Kidney capillary endothelial cell (primary cell): ENCODE data around the gene ZNRF3.
"Not testable (repeated sequence)": the region's sequence is repeated elsewhere in the genome, so short reads cannot be mapped to it uniquely, and the experiment has no call there.

Experiments
- DNase-seq: peaks from one replicate; pipeline ENCODE4 v3.0.0-alpha.2; 2018; ENCODE audit warnings: low spot score

The ZNRF3 gene

DNA sequence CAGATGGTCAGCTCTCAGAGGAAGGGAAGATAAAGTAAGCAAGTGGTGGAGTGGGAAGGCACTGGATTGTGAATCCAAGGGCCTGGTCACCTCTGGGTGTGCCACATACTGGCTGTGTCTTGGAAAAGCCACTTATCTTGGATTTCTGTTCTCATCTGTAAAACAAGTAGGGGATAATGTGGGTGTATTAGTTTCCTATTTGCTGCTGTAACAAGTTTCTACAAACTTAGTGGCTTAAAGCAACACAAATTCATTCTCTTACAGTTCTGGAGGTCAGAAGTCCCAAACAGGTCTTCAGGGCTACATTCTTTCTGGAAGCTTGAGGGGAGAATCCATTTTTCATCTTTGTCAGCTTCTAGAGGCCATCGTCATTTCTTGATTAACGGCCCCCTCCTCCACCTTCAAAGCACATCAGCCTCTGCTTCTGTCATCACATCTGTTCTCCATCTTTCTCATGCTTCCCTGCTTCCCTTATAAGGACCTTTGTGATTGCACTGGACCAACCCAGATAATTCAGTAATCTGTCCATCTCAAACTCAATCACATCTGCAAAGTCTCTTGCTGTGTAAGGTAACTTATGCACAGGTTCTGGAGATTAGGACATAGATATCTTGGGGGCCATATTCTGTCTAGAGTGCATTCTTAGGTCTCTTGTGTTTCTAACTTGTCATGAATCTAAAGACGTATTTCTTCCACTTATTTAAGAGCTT is 102.4 kb downstream of the ZNRF3 start:
- no peak for DNase-seq

DNA sequence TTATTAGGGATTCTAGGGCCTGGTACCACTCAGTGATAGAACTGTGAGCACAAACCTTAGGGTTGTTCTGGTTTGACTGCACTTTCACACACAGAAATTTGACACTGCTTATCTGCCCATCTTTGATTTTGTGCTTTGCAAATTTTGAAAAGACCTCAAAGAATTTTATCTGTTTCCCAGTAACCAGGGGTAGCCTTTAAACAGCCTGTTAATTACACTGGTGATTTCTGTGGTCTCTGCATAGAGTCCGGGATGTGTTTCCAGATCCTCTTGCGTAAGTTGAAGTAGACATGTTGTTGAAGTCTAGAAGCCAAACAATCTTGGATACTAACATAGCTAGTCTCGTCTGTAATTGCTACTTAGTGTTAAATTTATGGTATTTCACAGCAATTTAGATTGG is 103.0 kb downstream of the ZNRF3 start:
- no peak for DNase-seq

DNA sequence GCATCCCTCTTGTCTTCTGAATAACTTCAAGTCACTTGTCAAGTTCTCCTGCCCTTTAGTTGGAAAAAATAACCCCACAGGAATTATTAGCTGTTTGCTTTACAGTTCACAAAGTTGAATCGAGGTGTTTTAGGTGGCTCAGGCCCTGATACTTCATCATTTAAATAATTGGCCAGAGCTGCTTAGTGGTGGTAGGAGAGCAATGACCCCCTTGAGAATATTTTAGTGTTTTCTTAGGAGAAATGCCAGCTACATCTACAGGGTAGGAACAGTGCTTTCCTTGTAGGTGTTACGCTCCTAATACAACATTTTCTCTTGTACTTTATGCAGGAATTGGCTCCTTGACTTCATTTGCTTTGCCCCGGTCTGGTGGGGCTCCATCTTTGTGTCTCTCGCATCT is 105.1 kb downstream of the ZNRF3 start:
- DNase-seq: no peak

DNA sequence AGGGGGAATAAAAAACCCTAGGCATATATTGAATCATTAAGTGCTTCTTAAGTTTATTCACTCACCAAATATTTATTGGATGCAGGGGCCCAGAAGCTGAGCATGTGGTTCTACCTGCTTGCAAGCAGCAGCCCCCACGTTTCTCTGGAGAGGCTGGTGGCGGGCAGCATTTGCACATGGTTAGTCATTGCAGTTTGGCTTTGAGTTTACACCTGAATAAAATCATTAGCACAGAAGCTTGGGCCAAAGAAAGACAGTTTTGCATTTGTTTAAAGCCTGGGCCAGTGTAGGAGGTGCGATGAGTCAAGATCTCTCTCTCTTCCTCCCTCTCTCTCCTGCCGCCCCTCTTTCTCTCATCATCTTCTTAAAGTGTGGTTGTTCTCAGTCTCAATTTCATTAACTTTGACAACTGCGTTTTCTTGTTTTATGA is 105.7 kb downstream of the ZNRF3 start:
- DNase-seq: no peak

DNA sequence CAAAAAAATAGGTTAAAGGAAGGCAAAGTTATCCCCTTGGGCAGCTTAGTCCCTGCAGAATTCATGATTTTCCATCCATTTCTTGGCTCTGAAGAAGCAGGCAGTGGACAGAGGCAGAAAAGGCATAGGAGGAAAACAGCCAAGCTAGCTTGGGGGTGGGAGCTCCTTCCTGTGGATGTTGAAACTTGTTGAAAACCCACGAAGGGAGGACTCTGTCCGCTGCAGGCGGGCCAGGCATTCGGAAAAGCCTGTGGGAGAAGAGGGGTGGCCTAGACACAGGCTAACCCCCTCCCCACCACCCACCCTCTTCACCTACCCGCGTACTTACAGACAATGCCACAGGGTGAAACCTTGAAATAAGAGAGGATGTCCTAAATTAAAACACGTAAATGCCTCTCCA is 106.1 kb downstream of the ZNRF3 start:
- no peak for DNase-seq

DNA sequence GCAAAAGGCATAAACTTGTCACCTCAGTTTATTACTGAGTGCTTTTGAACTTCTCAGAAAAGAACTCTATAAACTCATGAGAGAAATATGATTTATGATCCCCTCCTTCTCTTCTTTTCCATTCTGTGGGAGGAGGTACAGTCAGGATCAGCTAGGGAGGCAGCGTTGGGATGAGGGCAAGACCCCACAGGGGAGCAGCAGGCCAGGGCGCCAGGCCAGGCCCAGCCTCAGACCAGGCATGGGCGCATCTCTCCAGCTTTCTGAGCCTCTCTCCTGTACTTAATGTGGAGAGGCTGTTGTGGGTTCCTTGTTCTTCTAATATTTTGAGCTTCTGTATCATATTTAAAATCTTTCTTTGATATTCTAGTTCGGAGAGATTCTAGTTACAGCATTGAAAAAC is 106.5 kb downstream of the ZNRF3 start:
- DNase-seq: no peak

DNA sequence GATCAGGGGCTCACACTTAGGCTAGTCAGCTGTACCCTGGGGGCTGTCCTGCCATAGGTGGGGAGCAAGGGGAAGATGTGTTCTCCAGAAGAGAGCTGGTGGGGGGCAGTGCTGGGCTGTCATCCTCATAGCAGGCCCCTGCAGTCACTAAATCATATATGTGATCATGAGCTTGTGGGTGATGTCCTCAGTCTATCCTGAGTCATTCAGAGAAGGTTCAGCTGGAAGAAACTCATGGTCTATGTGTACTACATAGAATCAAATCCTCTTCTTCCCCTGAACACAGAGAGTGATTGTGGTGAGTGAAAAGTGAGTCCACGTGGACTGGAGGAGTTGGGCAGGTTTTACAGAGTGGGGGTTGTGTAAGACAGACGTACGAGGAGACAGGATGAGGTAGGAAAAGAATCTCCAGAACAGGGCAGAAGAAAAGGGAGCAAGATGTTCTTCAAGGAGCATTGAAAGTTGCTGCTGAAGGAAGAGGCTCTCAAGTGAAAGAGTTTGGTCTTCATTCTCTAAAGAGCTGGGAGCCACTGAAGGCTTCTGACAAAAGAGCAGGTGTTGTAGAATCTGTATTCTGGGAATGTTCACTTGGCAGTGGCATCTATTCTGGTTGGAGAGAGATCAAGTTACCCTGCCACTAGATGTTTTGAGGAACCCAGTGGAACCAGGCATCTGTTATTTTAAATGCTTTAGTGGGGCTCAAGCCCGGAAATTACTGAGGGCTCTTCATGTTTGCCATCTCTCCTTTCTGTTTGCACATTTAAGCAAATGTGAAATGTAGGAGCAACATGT is 109.4 kb downstream of the ZNRF3 start:
- no peak for DNase-seq

DNA sequence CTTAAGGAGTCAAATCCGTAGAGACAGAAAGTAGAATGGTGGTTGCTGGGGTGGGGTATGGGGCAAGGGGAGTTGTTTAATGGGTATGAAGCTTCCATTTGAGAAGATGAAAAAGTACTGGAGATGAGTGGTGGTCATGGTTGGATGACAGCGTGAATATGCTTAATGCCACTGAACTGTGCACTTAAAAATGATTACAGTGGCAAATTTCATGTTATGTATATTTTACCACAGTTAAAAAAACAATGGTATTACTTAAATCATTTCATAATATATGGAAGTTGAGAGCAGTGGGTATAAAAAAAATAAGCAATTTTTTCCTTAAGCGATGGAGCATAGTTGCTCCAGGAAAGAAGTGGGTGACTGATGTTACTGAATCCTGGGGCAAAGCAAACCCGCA is 111.2 kb downstream of the ZNRF3 start:
- DNase-seq: no peak

DNA sequence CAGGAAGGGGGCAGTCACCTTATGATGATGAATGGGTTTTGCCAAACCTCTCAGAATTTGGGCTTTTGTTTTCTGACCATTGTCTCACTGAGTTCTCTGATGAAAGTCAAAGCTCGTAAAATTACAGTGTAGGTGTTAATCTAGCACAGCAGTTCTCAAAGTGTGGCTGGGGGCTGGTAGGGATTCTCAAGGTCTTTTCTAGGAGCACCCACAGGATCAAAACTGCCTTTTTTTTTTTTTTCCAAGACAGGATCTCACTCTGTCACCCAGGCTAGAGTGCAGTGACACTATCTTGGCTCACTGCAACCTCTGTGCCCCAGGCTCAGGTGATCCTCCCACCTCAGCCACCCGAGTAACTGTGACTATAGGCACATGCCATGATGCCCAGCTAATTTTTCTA is 112.2 kb downstream of the ZNRF3 start:
- DNase-seq: no peak

DNA sequence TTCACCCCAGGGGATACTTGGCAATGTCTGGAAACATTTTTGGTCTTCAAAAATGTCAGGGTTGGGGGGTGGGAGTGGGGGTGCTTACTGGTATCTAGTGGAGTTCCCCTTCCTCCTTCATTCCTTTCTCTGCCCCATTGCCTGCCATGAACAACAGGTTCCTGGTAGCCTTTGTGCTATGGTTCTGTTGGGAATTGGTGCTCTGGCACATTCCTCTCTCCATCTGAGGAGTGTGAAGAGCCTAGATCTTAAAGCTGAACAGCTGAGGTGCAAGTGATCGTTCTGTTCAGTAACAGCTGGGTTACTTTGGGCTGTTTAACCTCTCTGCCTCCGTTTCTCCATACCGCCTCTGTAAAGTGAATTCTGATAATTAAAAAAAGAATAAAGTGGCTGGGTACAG is 114.0 kb downstream of the ZNRF3 start:
- DNase-seq: no peak

DNA sequence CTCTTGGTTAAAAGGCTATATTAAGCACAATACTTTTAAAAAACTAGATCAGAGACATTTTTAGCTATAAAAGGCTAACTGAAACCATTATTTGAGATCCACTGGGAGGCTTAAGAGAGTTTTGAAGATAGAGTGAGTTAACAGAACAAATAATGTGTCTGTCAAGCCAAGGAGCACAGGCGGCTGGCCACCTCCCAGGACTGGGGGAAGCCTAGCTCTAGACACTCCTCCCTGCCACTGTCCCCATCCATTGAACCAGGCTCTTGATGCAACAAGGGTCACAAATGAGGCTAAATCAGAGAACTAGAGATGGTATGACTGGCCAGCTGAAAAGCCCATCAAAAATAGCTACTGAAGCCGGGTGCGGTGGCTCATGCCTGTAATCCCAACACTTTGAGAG is 115.3 kb downstream of the ZNRF3 start:
- DNase-seq: no peak

DNA sequence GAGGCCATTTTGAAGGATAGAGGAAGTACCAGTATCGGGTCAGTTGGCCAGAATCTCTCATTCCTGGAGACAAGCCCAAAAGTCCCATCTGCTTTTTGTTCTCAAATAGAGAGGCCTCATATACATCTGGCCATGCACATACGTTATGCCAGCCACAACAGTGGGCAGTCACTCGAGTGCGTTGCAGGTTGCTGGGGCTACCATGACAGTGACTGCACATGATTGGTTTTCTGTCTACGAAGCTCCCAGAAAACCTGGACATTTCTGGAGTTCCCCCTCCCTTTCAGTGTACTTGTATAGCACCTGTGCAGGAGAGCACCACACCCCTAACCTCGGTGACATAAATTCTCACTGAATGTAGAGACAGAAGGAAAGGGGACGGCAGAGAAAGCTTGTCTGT is 116.1 kb downstream of the ZNRF3 start:
- DNase-seq: no peak

DNA sequence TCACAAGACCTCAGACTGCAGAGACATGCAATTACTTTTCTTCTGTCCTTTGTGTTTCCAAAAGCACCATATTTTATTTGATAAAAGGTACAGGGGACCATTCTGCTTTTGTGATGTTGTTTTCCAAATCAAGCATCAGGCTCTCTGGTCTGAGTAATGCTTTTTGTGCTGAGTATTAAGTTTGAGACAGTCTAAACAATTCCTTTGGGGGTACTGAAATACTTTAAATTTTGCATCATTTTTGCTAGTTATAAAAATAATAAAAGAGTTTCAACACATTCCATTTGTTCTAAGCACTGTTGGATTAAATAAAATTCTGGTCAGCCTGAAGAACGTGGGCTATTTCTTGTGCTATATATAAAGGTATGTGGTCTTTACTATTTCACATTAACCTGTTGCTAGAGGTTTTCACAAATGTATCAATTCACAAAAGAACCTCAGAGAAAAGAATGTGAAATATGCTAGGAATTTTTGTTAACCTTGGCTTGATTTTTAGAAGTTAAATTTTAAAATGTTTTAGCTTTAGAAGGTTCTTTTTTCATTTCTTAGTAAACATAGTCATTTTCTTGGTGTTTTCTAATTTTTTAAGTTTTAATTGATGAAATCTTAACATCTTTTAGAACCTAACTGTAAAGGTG is 116.7 kb downstream of the ZNRF3 start:
- no peak for DNase-seq

DNA sequence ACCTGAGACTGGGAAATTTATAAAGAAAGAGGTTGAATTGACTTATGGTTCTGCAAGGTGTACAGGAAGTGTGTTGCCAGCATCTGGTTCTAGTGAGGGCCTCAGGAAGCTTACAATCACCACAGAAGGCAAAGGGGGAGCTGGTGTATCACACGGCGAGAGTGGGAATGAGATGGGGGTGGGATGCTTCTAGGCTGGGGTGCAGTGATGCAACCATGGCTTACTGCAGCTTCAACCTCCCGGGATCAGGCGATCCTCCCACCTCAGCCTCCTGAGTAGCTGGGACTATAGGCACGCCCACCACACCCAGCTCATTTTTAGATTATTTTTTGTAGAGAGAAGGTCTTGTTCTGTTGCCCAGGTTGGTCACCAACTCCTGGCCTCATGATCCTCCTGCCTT is 117.3 kb downstream of the ZNRF3 start:
- no peak for DNase-seq

DNA sequence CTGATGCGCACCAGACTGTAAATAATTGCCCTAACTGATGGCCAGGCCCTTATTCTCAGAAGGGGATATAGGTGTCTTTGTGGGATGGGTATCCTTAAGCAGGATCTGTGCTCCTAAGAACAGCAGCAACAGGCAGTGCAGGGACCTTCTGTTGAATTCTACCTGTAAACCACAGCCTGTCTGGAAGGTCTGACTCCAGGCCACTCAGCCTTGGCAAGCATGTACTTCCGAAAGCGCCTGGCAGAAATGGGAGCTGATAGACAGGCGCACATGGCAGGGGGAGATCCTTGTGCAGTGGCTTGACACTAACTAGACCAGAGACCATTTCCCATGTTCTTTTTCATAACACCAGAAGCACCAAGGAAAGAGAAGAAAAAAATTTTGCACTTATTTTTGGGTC is 119.2 kb downstream of the ZNRF3 start:
- no peak for DNase-seq

DNA sequence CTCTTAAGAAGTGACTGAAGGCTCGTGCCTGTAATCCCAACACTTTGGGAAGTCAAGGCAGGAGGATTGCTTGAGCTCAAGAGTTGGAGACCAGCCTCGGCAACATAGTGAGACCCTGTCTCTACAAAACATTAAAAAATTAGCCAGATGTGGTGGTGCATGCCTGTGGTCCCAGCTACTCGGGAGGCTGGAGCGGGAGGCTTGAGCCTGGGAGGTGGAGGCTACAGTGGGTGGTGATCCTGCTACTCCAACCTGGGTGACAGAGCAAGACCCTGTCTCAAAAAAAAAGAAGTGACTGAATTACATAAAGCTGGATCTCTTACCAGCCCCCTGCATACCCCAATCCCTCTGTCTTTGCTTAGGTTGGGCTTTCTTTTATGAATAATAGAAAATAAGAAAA is 120.2 kb downstream of the ZNRF3 start:
- no peak for DNase-seq

DNA sequence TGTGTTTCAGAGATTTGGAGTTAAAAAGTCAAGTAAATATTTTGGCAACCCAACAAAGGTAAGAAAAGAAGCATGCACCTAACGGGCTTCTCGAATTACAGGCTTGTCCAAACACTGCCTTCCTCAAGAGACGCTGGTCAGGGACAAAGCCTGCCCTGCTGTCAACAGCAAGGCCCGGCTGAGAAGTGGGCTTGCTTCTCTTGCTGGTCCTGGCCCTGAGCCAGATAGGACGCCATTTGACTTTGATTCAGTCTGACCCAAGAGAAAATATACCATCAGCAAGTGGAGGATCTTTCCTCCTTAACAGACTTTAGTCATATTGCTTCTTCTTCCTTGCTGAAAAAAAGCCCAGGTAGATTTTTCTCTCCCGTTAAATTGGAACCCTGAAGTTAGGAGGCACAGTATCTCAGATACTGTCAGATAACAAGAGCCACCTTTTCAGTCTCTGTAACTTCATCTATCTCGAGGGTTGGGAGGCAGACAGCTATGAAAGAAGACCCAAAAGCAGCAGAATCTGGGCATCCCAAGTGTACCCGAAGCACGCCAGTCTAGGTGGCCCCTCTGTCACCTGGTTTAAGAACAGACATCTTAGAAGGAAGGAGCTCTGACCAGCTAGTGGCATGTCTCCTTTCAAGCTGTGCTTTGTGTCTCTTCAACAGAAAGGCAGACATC is 120.7 kb downstream of the ZNRF3 start:
- no peak for DNase-seq

DNA sequence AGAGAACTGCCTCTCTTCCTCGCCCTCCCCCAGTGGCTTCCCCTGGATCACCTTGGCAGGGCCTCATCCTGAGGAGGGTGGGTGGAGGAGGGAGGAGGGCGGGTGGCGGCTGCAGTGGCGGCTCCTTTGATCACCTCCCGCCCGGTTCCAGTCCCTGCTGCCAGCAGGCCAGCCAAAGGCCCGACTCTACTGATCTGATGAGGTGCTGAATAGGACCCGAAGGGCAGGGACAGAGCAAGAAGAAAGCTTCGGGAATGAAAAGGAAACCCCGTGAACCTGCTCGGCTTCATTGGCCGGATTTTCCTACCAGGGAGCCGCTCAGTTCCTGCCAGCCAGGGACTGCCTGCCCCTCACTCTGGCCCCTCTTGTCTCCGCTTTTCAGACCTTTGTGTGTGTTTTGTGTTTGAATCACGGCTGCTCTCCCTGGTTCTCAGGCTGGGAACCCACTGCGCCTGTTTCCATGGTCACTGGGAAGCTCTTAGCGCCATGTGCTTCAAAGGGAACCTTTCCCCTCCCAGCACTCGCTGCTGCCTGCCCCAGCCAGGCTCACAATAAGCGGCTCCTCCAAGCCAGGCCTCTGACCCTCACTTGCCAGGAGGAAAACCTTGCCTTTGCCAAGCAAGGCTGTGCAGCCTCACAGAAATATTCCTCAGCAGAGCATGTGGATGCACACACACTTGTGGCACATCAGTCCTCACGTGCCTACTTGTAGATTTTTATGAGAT is 121.4 kb downstream of the ZNRF3 start:
- DNase-seq: peak; percentile 7

DNA sequence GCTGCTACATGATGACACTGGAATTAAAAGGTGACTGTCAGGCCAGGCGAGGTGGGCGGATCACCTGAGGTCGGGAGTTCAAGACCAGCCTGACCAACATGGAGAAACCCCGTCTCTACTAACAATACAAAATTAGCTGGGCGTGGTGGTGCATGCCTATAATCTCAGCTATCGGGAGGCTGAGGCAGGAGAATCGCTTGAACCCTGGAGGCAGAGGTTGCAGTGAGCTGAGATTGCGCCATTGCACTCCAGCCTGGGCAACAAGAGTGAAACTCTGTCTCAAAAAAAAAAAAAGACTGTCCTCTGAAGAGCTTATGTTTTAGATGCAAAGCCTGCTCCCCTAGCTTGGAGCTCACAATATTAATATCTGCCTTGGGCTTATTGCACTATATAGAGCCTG is 122.4 kb downstream of the ZNRF3 start:
- not testable (repeated sequence) for DNase-seq

DNA sequence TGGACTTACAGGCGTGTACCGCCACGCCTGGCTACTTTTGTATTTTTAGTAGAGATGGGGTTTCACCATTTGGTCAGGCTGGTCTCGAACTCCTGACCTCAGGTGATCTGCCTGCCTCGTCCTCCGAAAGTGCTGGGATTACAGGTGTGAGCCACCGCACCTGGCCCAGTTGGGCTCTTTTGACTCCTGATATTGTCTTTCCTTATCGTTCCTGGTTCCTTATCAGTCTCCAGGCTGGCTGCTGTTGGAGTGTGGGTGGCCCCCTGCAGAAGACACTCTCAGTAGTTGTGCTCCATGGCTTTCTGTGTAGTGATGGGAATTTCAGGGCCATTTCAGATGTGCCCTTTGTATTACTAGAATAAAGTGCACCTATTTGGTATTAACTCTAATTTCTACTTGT is 123.0 kb downstream of the ZNRF3 start:
- DNase-seq: no peak

DNA sequence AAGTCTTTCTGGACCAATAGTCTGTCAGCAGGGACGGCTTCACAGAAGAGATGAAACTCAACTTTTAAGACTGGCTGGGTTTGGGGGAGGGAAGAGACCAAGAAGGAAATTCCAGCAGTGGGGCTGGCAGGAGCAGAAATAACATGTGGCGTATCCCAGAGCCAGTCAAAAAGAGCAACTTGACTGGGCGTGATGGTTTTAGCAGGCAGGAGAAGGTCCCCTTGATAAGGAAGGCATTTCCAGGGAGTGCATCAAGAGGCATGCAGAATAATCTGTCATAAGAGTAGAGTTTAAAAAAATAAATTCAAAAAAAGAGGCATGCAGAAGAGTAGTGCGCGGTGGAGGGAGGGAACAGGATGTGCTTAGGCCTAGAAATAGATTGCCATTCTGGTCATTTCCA is 125.8 kb downstream of the ZNRF3 start:
- DNase-seq: no peak
